CD4-positive, alpha-beta memory T cell (primary cell): ENCODE measurements around the gene ZBTB16. TPM values are rescaled to one million over a fixed set of nuclear protein-coding genes. Genes with fewer than 3 reads are reported as not detected.

Source experiments
- CTCF ChIA-PET: fragments of 350-600 bp; sonication (Branson Sonifier 250); formaldehyde crosslinking; loops from one replicate; lab custom pipeline; 2021; ENCODE audit warnings: inconsistent platforms; ENCODE audit not compliant: partially characterized antibody; lab: Charles Lee
- POLR2A ChIA-PET: fragments of 350-600 bp; sonication (Branson Sonifier 250); formaldehyde crosslinking; loops from one replicate; lab custom pipeline; 2021; ENCODE audit not compliant: partially characterized antibody; lab: Charles Lee
- DNase-seq, 5 donors: peaks; one replicate each; pipeline versions ENCODE4 v3.0.0 to v3.0.0-alpha.2; 2020 to 2022; ENCODE audit warnings: mixed read lengths in 1 of 5
- H3K27ac ChIP-seq: one replicate; pipeline ENCODE4 v1.7.0; 2013; ENCODE audit warnings: low read depth, low read length
- H3K27me3 ChIP-seq: 2 replicates; pipeline ENCODE4 v1.7.0; 2013; ENCODE audit warnings: mild to moderate bottlenecking, low read length, moderate library complexity; ENCODE audit not compliant: insufficient read depth
- H3K36me3 ChIP-seq: 2 replicates; pipeline ENCODE4 v1.7.0; 2013; ENCODE audit warnings: mild to moderate bottlenecking, low read length, moderate library complexity; ENCODE audit not compliant: insufficient read depth
- H3K4me1 ChIP-seq: 2 replicates; pipeline ENCODE4 v1.7.0; 2013; ENCODE audit warnings: mild to moderate bottlenecking, low read length, moderate library complexity; ENCODE audit not compliant: insufficient read depth
- H3K4me3 ChIP-seq, 2 donors: one replicate each; pipeline ENCODE4 v1.7.0; 2013; ENCODE audit warnings: low read length in 2 of 2, mild to moderate bottlenecking in 1 of 2
- H3K9me3 ChIP-seq, 2 donors: one replicate each; pipeline ENCODE4 v1.7.0; 2013; ENCODE audit warnings: low read length in 2 of 2, control low read depth in 1 of 2; ENCODE audit not compliant: control insufficient read depth in 1 of 2
- H3K27ac Mint-ChIP-seq, 7 donors: one replicate each; pipeline ENCODE4 v1.8.0; 2020 to 2021; ENCODE audit warnings: mixed read lengths in 7 of 7, mild to moderate bottlenecking in 6 of 7, inconsistent platforms in 3 of 7, moderate library complexity in 3 of 7
- H3K27me3 Mint-ChIP-seq, 2 donors: one replicate each; pipeline ENCODE4 v1.8.0; 2020 to 2021; ENCODE audit warnings: mixed read lengths in 2 of 2
- H3K36me3 Mint-ChIP-seq, 2 donors: one replicate each; pipeline ENCODE4 v1.8.0; 2020 to 2021; ENCODE audit warnings: mixed read lengths in 2 of 2, inconsistent platforms in 1 of 2, mild to moderate bottlenecking in 1 of 2
- H3K4me1 Mint-ChIP-seq, 4 donors: one replicate each; pipeline ENCODE4 v1.8.0; 2020 to 2021; ENCODE audit warnings: mixed read lengths in 4 of 4, mild to moderate bottlenecking in 1 of 4
- H3K4me3 Mint-ChIP-seq, 8 donors: one replicate each; pipeline ENCODE4 v1.8.0; 2020 to 2021; ENCODE audit warnings: mixed read lengths in 8 of 8, mild to moderate bottlenecking in 7 of 8, moderate library complexity in 6 of 8, inconsistent platforms in 3 of 8
- H3K9me3 Mint-ChIP-seq, 8 donors: one replicate each; pipeline ENCODE4 v1.8.0; 2020 to 2021; ENCODE audit warnings: mixed read lengths in 8 of 8, mild to moderate bottlenecking in 5 of 8, inconsistent platforms in 3 of 8, moderate library complexity in 1 of 8
- intact Hi-C: fragments of 100-400 bp; cut with micrococcal nuclease; formaldehyde crosslinking; loops from one replicate; pipeline ENCODE4 v1.15.1; 2023
- polyA plus RNA-seq, 2 donors: library from polyadenylated mRNA; unstranded; fragments of 300-500 nt; fragmentation: Illumina TruSeq; gene quantifications; one replicate each; pipeline ENCODE4 v1.2.3, GENCODE V29; 2021
- total RNA-seq, 2 experiments: library from RNA; stranded (reverse); gene quantifications; one replicate each; pipeline ENCODE4 v1.2.3, GENCODE V29; 2021

Gene ZBTB16
- total and polyA plus RNA-seq, 4 experiments from 2014 or later: 5.6 to 28.4 (median 8.6) TPM

DNA sequence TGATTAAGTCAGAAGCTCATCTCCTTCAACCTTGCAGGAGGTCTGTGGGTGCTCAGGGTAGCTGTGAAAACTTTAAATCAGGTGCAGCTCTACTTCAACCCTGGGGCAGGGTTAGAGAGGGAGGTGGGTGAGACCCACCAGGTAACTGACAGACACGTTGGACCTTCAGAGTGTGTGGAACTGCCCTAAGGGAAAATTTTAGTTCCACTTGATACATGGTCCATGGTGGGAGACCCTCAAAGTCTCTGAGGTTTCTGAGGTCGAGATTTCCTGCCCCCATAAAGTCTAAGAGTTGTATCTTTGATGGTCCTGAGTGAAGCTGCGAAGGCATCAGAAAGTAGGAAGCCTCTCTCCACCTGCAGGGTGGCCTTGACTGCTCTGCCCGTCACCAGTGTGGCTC lies 212.8 kb downstream of the ZBTB16 start:
- H3K36me3 ChIP-seq: no peaks in the 10 kb centered on the region
- no peak overlapping the region for H3K27ac Mint-ChIP-seq
- intact Hi-C loops: no loop called here
- no peaks in the 10 kb centered on the region for H3K9me3 ChIP-seq
- ChIA-PET CTCF (interaction anchor here (0.8 to 2.1 kb wide), 3 partner anchors 9 to 278 kb away, joined by 3 to 5 read pairs (median 3); no protein-coding TSS in a partner anchor), POLR2A (no interaction called here)
- H3K4me1 ChIP-seq: no peaks in the 10 kb centered on the region
- no peaks in the 10 kb centered on the region for H3K9me3 Mint-ChIP-seq
- H3K36me3 Mint-ChIP-seq: no peaks in the 10 kb centered on the region
- no peaks in the 10 kb centered on the region for H3K4me1 Mint-ChIP-seq
- DNase-seq: no peak
- no peak overlapping the region for H3K4me3 Mint-ChIP-seq
- H3K27ac ChIP-seq: no peak overlapping the region
- H3K27me3 ChIP-seq: peaks cover 2% of the 10 kb centered on the region
- H3K4me3 ChIP-seq: no peak overlapping the region
- peaks cover 31 to 32% of the 10 kb centered on the region in 2 donors for H3K27me3 Mint-ChIP-seq

DNA sequence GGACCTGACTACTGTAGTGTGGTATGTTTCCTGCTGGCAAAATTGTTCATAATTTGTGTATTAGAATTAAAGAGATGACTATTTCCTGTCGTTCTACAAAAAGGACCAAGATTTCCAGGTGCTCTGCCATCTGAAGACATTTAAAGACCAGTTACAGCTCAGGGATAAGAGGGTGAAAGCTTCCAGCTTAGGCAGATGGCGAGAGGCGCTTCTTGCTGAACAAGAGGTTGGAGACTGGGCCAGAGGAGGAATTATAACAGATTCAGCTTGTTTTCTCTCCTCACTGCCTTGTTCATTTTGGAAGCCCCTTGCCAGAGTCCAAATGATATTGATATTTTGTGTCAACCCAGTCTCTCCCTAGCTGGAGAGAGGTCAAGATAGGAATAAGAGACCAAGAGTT lies 213.6 kb downstream of the ZBTB16 start:
- DNase-seq: no peak
- intact Hi-C loops: no loop called here
- no peaks in the 10 kb centered on the region for H3K4me1 ChIP-seq
- Mint-ChIP-seq H3K9me3 (no peaks in the 10 kb centered on the region), H3K36me3 (no peaks in the 10 kb centered on the region), H3K27me3 (peaks cover 32 to 36% of the 10 kb centered on the region in 2 donors), H3K4me3 (no peak overlapping the region), H3K27ac (no peak overlapping the region), H3K4me1 (no peaks in the 10 kb centered on the region)
- no peak overlapping the region for H3K27ac ChIP-seq
- peaks cover 5% of the 10 kb centered on the region for H3K27me3 ChIP-seq
- ChIA-PET CTCF (interaction anchor here (2.1 kb wide), 1 partner anchor 10 kb away, joined by 5 read pairs; no protein-coding TSS in a partner anchor), POLR2A (no interaction called here)
- H3K4me3 ChIP-seq: no peak overlapping the region
- H3K9me3 ChIP-seq: no peaks in the 10 kb centered on the region
- no peaks in the 10 kb centered on the region for H3K36me3 ChIP-seq

DNA sequence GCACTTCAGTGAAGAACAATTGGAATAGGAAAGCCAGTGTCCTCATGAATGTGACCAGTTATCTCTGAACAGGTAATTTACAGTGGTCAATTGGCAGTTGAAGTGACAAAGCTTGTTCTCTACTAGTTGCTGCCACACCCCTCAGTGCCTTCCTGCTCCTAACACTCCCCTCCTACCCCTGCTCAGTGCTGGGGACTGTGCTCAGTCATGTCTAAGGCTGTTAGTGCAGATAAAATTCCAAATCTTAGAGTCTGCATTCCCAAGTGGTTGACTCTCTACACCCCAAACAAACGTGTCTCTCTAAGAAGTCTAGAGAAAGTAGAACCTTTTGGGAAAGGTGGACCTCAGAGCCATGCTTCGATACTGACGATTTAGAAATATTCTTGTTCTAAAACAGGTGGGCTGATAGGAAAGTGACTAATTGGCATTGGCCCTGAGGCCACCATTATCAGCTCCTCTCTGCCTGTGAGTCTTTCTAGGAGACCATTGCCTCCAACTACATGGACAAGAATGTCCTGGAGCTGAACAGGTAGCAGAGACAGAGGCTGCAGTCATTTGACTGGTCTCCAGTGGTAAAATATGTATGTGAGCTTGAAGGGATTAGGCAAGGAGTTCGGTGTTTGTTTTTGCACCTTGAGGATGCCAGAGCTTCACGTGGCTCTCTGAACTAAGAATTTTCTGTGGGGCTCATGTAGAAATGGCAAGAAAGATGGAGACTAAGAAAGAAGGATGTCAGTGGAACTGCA lies 214.6 kb downstream of the ZBTB16 start:
- H3K27ac ChIP-seq: no peak overlapping the region
- no peaks in the 10 kb centered on the region for H3K4me1 Mint-ChIP-seq
- peaks cover 33 to 43% of the 10 kb centered on the region in 2 donors for H3K27me3 Mint-ChIP-seq
- H3K27me3 ChIP-seq: peaks cover 5% of the 10 kb centered on the region
- no peak overlapping the region for H3K4me3 ChIP-seq
- no peak overlapping the region for H3K4me3 Mint-ChIP-seq
- H3K9me3 Mint-ChIP-seq: no peaks in the 10 kb centered on the region
- POLR2A ChIA-PET: no interaction called here
- intact Hi-C loops: no loop called here
- no peaks in the 10 kb centered on the region for H3K9me3 ChIP-seq
- no peaks in the 10 kb centered on the region for H3K36me3 ChIP-seq
- no peaks in the 10 kb centered on the region for H3K36me3 Mint-ChIP-seq
- no peak overlapping the region for H3K27ac Mint-ChIP-seq
- no peaks in the 10 kb centered on the region for H3K4me1 ChIP-seq
- no peak for DNase-seq
- CTCF ChIA-PET: interaction anchor here (2.1 kb wide), 1 partner anchor 11 kb away, joined by 5 read pairs; no protein-coding TSS in a partner anchor

DNA sequence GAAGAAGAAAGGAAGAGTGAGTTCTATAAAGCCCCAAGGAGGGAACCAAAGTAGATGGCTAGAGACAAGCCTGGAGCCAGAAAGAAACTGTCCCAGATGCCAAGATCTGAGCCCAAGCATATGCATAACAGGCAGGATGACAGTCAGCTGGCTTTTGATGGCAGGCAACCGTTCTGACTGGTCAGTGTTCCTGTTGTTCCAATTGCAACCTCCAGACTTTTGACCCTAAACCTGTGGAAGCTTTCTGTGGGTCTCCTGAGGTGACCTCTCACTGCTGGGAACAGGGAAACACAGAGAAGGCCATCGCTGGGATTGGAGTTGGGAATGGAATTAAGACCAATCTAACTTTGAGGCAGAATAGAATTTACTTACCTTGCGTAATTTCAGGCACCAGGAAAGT lies 215.1 kb downstream of the ZBTB16 start:
- DNase-seq: no peak
- Mint-ChIP-seq H3K36me3 (no peaks in the 10 kb centered on the region), H3K27me3 (peaks cover 36 to 48% of the 10 kb centered on the region in 2 donors), H3K4me3 (no peak overlapping the region), H3K9me3 (peaks cover 0 to 3% (median 0%) of the 10 kb centered on the region in 8 donors), H3K27ac (no peak overlapping the region), H3K4me1 (no peaks in the 10 kb centered on the region)
- Histone ChIP-seq H3K36me3 (no peaks in the 10 kb centered on the region), H3K4me1 (no peaks in the 10 kb centered on the region), H3K9me3 (no peaks in the 10 kb centered on the region), H3K4me3 (no peak overlapping the region), H3K27me3 (peaks cover 5% of the 10 kb centered on the region), H3K27ac (no peak overlapping the region)
- CTCF ChIA-PET: no interaction called here
- intact Hi-C loops: no loop called here
- POLR2A ChIA-PET: no interaction called here

DNA sequence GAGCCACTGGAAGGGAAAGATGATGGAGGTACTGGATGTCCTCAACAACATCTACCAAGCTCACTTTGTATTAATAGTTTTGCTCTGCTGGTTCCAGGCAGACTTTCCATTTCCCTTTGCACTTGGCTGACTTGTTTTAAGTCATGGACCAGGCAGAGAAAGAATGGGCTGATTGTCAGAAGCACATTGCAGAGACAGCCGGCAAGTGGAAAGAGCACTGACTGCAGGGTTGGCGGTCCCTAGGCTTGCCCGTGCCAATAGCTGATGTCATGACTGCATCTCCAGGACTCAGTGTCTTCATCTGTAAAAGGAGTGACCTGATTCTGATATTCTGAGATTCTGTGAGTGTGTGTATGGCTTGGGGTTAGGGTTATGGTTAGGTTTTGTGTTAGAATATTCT lies 215.8 kb downstream of the ZBTB16 start:
- H3K4me1 Mint-ChIP-seq: no peaks in the 10 kb centered on the region
- CTCF ChIA-PET: no interaction called here

DNA sequence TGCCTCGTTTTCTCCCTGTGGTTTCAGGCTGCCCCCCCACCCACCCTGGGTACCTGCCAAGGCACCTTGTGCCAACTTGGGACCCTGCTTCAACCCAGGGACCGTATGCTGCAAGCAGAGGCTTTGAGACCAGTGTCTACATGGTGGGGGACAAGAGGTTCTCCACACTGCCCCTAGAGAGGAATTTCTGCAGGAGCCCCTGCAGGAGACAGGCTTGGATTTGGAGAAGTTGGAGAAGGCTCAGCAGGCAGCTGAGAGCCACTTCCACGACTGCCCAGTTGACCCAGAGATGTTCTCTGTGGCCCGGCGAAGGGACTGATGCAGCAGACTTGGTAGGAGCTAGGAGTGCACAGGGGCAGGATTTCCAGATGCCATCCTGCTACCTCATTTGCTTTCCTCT lies 216.6 kb downstream of the ZBTB16 start:
- Mint-ChIP-seq H3K27me3 (peaks cover 33 to 48% of the 10 kb centered on the region in 2 donors), H3K36me3 (no peaks in the 10 kb centered on the region), H3K27ac (no peak overlapping the region), H3K9me3 (peaks cover 0 to 3% (median 0%) of the 10 kb centered on the region in 8 donors), H3K4me3 (no peak overlapping the region), H3K4me1 (no peaks in the 10 kb centered on the region)
- H3K4me3 ChIP-seq: no peak overlapping the region
- no peaks in the 10 kb centered on the region for H3K36me3 ChIP-seq
- no peaks in the 10 kb centered on the region for H3K9me3 ChIP-seq
- POLR2A ChIA-PET: no interaction called here
- CTCF ChIA-PET: no interaction called here
- intact Hi-C loops: no loop called here
- no peak overlapping the region for H3K27ac ChIP-seq
- H3K27me3 ChIP-seq: peaks cover 5% of the 10 kb centered on the region
- no peak for DNase-seq
- no peaks in the 10 kb centered on the region for H3K4me1 ChIP-seq

More for the DNA sequence above, 215.8 kb downstream of the ZBTB16 start:
- H3K36me3 ChIP-seq: no peaks in the 10 kb centered on the region
- Mint-ChIP-seq H3K27ac (no peak overlapping the region), H3K9me3 (peaks cover 0 to 3% (median 0%) of the 10 kb centered on the region in 8 donors), H3K27me3 (peaks cover 40 to 52% of the 10 kb centered on the region in 2 donors), H3K36me3 (no peaks in the 10 kb centered on the region), H3K4me3 (no peak overlapping the region)
- no peak overlapping the region for H3K27ac ChIP-seq
- no peaks in the 10 kb centered on the region for H3K9me3 ChIP-seq
- intact Hi-C loops: no loop called here
- no peak for DNase-seq
- H3K4me3 ChIP-seq: no peak overlapping the region
- POLR2A ChIA-PET: no interaction called here
- H3K4me1 ChIP-seq: no peaks in the 10 kb centered on the region
- H3K27me3 ChIP-seq: peaks cover 5% of the 10 kb centered on the region

DNA sequence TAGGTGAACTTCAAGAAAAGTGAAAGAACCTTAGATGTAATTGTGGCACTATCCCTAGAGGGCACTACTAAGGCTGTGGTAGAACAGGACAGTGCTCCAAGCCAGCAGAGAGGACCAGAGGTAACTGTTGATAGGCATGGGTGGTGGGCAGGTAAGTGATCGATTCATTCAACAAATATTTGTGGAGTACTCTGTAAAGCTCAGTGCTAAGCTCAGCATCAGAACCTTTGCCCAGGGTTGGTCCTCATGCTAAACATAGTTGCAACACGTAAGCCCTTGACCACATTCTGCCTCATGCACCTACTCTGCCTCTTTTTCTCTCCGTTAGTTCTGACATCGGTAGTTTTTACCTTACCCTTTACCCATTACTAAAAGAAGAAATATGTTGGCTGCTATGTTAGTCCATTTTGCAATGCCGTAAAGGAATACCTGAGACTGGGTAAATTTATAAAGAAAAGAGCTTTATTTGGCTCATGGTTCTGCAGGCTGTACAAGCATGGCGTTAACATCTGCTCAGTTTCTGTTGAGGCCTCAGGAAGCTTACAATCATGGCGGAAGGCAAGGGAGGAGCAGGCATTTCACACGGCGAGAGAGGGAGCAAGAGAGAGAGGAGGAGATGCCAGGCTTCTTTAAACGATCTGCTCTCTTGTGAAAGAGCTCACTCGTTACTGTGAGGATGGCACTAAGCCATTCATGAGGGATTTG lies 218.3 kb downstream of the ZBTB16 start:
- no peak overlapping the region for H3K4me3 Mint-ChIP-seq
- intact Hi-C loops: no loop called here
- Histone ChIP-seq H3K4me3 (no peak overlapping the region), H3K27ac (no peak overlapping the region), H3K36me3 (no peaks in the 10 kb centered on the region), H3K4me1 (no peaks in the 10 kb centered on the region), H3K27me3 (peaks cover 5% of the 10 kb centered on the region), H3K9me3 (no peaks in the 10 kb centered on the region)
- ChIA-PET CTCF (interaction anchor here (1.3 to 2.0 kb wide), 2 partner anchors 12 to 17 kb away, joined by 3 to 7 read pairs; no protein-coding TSS in a partner anchor), POLR2A (no interaction called here)
- no peak for DNase-seq
- no peak overlapping the region for H3K27ac Mint-ChIP-seq
- H3K4me1 Mint-ChIP-seq: no peaks in the 10 kb centered on the region
- peaks cover 0 to 3% (median 0%) of the 10 kb centered on the region in 8 donors for H3K9me3 Mint-ChIP-seq
- no peaks in the 10 kb centered on the region for H3K36me3 Mint-ChIP-seq
- peaks cover 27 to 45% of the 10 kb centered on the region in 2 donors for H3K27me3 Mint-ChIP-seq
